CD4-positive, alpha-beta T cell treated with Interleukin-12 subunit alpha and Interleukin-12 subunit beta, for 1 hour (primary cell): ENCODE data around the gene CDKAL1.

Experiments used
- DNase-seq: peaks from one replicate; pipeline ENCODE4 v3.0.0-alpha.2; 2020

Gene CDKAL1

DNA sequence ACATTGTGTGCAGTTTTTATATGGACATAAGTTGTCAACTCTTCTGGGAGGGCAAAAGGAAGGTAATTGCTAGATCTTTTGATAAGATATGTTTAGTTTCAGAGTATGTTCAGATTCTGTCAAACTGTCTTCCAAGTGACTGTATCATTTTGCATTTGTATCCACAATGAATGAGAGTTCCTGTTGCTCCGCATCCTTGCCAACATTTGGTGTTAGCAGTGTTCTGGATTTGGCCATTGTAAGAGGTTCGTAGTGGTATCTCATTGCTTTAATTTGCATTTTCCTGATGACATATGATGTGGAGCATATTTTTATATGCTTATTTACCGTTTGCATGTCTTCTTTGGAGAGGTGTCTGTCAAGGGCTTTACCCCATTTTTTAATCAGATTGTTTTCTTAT is 150.2 kb downstream of the CDKAL1 start:
- DNase-seq: no peak

- no peak for DNase-seq
Observed at GRCh38 chr6:20686142-20686541, 151.9 kb downstream of the CDKAL1 start.

GRCh38 chr6:20687494-20687893 is 153.2 kb downstream of the CDKAL1 start:
- no peak for DNase-seq

GRCh38 chr6:20688710-20689500 is 154.6 kb downstream of the CDKAL1 start:
- no peak for DNase-seq

DNA sequence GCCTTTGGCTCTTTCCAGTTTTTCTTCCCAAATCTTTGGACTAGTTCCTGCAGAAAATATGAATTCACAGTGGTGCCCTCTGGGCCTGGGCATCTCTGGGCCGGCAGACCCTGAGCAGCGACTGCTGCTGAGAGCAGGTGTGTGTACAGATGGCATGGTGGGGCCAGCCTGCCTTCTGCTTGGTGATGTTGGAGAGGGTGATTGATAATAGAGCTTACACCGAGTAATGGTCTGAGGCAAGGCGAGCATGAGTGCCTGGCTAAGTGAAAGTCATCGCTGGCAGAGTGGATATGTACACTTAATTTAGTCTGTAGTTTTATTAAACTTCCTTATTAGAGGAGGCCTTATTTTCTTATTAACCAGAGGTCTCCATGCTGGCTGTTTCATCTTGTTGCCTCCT is 156.9 kb downstream of the CDKAL1 start:
- no peak for DNase-seq

DNA sequence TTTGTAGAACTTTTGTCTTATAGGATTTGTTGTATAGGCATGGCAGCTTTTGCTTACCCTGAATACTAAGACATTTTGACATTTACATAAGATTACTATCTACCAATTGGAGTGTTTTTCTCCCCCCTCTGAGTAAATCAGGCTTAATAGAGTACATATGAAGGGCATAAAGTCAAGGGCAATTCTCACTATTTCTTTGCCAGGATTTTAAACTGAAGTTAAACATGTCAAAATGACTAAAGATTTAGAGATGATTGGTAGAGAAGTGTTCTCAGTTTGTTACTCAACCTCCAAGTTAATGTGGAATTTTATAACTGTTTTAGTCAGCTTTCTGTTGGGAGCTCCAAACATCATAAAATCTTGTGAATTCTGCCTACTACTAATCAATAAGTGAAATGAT is 157.8 kb downstream of the CDKAL1 start:
- no peak for DNase-seq

GRCh38 chr6:20693466-20694063 is 159.3 kb downstream of the CDKAL1 start:
- no peak for DNase-seq

GRCh38 chr6:20696676-20697075 is 162.4 kb downstream of the CDKAL1 start:
- no peak for DNase-seq

DNA sequence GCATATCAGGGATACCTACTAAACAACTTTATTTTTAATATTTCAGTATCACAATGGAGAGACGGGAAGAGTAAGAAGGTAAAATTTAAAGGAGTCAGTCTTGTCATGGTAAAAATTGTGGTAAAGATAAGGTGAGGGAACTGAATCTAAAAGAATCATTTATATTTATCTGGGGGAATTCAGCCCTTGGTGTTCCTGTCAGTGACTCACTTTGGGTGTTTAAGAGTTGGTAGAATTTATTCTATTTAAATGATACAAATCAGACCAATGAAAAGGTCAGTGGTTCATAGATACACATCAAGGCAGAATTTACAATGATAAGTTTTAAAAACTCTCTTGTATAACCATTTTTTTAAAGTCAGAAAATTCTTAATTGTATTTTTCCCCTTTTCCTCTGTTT is 164.4 kb downstream of the CDKAL1 start:
- DNase-seq: no peak

- no peak for DNase-seq
Observed at GRCh38 chr6:20699402-20699801, 165.1 kb downstream of the CDKAL1 start.

DNA sequence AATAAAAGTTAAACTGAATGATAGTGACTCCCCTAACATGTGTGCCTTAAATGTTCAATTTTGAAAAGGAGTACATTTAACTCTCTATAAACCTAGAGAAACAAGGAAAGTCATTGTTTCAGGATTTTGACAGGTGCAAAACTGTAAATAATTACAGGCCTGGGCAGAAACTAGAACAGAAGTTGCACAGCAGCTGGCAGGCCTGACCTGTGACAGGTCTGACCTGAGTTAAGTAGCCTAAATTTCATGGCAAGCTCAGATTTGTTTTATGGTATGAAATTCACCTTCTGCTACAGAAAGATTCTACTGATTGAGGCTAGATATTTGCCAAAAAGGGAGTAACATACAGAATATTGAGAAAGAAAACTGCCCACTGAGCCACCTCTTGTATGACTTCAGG is 166.1 kb downstream of the CDKAL1 start:
- DNase-seq: no peak

DNA sequence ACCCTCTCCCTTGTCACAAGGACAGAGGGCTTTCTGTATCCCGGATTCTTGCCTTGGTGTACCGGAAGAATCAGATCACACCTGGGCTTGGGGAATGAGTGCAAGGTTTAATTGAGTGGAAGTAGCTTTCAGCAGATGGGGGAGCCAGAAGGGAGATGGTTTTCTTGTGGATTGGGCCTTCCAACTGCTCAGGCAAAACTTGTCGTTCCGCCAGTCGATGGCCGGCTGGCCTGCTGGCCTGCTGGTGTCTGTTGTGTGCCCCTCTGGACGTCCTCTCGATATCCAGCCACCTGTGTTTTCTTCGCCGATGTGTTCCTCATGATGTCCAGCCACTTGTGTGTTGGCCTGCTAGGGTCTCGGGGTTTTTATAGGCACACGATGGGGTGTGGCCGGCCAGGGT is 168.1 kb downstream of the CDKAL1 start:
- DNase-seq: no peak

DNA sequence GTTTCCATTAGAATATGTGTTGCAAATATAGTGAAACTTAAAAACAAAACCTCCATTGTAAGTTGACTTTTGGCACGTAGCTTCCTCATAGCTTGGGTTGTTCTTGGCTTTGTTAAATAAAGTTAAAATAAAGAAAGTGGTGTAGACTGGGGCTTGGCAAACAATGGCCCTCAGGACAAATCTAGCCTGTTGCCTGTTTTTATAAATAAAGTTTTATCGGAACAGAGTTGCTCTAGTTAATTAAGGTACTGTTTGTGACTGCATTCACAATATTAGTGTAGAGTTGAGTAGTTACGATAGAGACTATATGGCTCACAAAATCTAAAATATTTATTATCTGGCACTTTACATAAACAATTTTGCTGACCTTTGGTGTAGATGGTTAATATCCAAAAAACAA is 168.8 kb downstream of the CDKAL1 start:
- no peak for DNase-seq

DNA sequence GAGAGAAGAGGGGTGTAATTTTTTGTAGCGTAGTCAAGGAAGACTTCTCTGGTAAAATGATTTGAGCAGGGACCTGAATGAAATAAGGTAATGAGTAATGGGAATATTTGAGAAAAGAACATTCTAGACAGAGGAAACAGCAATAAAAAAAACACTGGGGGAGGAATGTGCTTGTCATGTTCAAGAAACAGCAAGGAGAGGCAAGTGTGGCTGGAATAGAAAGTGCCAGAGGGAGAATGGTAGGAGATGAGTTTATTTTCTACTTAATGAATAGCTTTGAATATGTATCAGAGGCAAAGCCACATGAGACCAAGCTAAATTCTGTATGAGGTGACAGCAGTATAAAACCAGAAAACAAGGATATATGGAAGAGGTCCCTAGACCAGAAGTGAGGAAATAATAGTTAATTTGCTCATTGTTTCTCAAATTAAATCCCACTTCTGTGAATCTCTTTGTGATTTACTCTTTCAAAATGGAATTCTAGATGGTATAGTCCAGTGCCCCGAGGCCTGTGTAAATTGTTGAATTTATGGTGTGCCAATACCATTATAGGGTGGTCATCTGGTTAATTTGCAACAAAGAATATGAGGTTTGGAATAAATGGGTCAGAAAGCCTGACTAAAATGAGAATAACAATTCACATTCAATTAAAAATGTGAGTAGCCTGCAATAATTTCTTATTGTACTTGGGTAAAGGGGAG is 170.2 kb downstream of the CDKAL1 start:
- DNase-seq: no peak

DNA sequence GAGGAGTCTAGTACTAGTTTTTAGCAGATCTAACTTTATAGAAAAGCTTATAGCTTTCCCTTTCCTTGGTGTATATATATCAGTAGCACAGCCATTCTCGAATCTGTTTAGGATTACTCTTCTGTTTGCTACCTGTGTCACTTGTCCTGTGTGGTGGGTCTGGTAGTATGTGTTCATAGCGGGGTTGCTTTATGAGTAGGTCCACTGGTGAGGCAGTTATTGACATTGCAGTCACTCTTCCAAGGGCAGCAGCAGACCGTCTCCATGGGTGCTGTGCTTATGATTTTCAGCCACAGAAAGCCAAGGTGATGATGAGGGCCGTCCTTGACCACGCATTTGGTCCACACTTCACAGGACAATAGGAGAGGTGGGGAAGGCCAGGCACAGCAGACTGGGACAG is 171.5 kb downstream of the CDKAL1 start:
- no peak for DNase-seq

DNA sequence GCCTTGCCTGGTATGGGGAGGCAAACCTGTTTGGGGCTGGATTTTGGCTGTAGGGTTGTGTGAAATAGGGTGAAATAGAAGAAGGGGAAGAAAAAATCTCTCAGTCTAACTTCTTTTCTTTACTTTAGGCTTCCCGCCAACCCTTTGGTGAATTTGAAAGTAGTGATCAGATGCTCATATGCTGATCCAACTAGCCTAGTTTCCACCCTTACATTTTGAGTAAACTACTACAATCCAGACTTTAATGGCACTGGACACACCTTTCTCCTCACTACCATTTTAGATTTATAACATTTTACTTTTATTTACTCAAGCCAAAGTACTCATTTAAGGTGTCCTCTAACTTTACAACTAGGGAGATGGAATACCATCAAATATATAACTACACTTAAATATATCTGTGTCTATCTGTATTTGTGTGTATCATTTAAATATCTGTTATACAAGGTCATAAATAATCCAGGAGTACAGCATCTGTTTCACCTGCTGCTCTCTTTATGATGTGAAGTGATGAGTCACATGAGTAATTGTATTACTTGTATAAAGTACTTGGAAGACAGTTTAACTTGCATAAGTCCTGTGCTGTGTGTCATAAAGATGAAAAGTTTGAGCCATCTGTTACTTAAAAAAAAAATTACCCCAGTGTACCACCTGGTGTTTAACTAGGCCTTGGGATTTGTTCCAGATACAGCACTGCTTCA is 172.1 kb downstream of the CDKAL1 start:
- no peak for DNase-seq

DNA sequence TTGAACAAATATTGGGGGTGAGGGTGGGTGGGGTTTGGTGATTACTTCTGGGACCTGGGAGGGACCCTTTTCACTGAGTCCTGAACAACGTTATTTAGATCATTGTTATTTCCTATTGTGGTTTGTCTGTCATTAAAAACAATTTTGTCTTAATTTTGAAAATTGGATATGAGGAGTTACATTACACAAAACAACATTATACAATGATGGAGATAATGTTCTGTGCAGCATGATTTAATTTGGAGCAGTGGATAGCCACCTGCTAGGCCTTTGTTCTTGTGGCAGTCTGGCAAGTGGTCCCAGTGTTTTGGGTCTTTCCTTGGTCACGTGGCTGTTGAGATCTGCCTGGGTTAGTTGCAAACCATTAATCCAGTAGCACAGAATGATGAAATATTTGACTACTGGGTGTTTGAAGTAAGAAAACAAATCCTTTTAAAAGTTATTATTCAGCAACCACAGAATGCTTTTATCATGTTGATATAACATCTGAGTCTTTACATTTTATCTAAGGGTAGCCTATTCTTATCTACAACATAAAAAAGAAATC is 172.8 kb downstream of the CDKAL1 start:
- DNase-seq: no peak

DNA sequence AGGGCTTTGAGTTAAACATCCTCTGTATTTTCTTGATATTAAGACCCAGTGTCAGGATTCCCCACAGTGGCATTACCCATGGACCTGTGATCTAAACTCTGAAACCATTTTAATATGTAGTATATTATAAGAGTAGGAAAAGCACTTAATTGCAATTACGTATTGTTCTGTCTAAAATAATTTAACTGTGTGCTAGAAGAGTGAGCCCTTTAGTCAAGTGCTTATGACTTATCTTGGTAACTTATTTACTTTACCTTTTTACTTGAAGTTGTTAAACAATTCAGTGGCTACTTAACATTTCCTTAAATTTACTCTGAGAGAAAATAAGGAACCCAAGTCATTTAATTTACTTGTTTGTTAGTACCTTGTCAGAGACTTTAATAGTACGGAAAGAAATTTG is 173.6 kb downstream of the CDKAL1 start:
- DNase-seq: no peak

DNA sequence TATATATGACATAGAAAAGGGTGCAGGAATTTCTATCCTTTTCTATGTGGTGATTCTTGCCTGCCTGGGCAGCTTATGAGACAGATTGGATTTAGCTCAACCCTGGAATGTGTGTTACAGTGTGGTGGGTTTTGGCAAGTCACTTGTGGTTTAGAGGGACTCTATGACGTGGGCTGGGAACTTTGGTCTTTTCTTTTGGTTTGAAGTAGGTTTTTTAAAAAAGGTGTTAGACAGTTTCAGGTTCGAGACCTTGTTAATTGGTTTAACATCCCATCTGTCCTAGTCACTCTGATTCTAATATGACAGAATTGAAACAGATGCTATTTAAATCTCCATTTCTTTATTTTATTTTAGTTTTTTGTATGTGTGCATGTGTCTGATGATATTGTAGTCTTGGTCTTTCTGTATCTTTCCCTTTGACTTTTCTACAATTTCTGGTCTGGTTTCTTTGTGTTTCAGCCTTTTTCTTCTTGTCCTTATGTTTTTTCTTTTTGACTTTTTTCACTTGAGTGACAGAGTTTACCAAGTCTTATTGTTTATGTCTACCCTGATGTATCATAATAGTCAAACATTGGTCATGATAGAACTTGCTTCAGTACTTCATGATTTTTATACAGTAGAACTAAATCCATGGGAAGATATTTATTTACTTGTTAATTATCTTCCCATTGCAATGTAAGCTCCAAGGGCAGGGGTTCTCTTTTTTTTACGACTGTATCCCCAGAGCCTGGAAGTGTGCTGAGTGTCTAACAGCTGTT is 174.3 kb downstream of the CDKAL1 start:
- peak; percentile 12 for DNase-seq

DNA sequence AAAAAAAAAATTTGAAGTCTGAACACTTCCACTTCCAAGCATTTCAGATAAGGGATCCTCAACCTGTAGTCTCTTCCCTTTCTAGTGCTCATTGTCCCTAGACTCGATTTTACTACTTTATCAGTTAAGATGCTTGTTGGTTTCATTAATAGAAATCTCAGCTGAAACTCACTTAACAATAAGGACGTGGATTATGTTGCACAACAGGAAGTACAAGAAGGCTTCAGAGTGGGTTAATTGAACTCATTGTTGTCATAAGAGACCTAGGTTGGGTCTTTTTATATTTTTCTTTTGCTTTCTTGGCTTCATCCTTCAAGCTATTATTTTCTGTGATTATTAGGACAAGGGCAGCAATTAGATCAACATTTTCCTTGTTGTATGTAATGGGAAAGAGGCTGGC is 175.2 kb downstream of the CDKAL1 start:
- no peak for DNase-seq

DNA sequence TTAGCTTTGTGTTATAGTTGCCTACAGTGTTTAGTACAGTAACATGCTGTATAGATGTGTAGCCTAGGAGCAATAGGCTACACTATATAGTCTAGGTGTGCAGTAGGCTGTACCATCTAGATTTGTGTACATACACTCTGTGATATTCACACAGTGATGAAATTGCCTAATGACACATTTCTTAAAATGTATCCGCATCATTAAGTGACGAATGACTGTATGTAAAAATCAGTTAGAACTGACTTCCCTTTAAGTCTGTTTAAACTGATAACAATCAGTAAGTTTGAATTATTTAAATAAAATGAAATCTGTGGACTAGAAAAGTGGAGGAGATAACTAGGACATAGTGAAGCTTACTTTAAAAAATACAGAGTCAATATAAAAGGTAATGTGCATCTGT is 176.1 kb downstream of the CDKAL1 start:
- no peak for DNase-seq

- DNase-seq: no peak
Observed at GRCh38 chr6:20711518-20711917, 177.3 kb downstream of the CDKAL1 start.

DNA sequence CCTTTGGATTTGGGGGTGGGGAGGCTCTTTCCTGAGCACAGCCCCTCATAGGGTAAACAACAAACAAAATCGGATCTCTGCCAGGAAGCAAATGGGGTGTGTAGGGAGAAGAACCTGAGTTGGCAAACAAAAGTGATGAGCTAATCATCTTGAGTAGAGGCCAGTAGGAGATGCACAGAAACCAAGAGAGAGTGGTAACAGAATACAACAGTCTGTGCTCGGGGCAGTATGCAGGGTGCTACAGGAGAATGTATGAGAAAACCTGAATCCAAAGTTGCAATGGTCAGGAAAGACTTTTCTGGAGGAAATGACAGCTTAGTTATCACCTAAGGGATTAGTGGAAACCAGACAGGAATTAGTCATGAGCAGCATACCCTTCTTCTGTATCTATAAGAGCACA is 177.8 kb downstream of the CDKAL1 start:
- no peak for DNase-seq
